Measurements from ENCODE around the gene VASN. TPM values are rescaled to one million over a fixed set of nuclear protein-coding genes. Genes with fewer than 3 reads are reported as not detected.

Gene VASN
- total RNA-seq, 2 experiments from 2014 or later: 0.11 to 0.20 TPM

GRCh38 chr16:4376893-4377572 is 5.4 kb downstream of the VASN start:
- H3K27me3 Mint-ChIP-seq: no peaks in the 10 kb centered on the region
- peaks cover 2% of the 10 kb centered on the region for H3K4me1 Mint-ChIP-seq
- no peak overlapping the region for H3K27ac Mint-ChIP-seq
- no peaks in the 10 kb centered on the region for H3K36me3 Mint-ChIP-seq
- no peaks in the 10 kb centered on the region for H3K9me3 Mint-ChIP-seq
- DNase-seq: no peak
- no peak for ATAC-seq (ENCODE audit: low read depth)
- no peak overlapping the region for H3K4me3 Mint-ChIP-seq
- POLR2A ChIA-PET: no interaction called here

- Mint-ChIP-seq H3K27ac (no peak overlapping the region), H3K4me3 (no peak overlapping the region), H3K27me3 (no peaks in the 10 kb centered on the region), H3K36me3 (no peaks in the 10 kb centered on the region), H3K4me1 (no peaks in the 10 kb centered on the region), H3K9me3 (no peaks in the 10 kb centered on the region)
- POLR2A ChIA-PET: no interaction called here
- ATAC-seq (ENCODE audit: low read depth) (no peak), DNase-seq (no peak)
Measured at GRCh38 chr16:4377573-4378154, 6.0 kb downstream of the VASN start.

DNA sequence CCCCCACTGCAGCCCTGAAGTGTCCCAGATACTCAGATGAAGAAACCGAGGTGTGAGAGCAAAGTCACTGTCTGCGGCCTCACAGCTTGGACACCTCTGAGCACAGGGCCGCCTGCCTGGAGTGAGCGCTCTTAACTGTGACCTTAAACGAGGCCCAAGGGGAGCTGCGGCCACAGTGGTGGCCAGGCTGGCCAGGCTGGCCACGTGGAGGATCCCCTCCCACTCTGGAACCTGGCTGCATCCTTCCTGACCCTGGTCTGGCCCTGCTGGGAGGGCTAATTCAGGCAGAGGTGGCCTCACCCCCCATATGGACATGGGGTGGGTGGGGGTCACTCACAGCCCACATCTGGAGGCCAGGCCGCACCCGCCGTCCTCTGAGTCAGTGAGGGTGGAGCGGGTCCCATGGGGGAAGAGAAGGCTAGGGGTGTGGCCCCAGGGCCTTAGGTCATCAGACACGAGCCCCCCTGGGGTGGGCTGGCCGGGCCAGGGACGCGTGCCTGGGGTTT is 6.6 kb downstream of the VASN start:
- no peaks in the 10 kb centered on the region for H3K9me3 Mint-ChIP-seq
- DNase-seq (no peak), ATAC-seq (ENCODE audit: low read depth) (no peak)
- H3K36me3 Mint-ChIP-seq: peaks cover under 1% of the 10 kb centered on the region
- no peaks in the 10 kb centered on the region for H3K4me1 Mint-ChIP-seq
- POLR2A ChIA-PET: no interaction called here
- H3K27ac Mint-ChIP-seq: no peak overlapping the region
- H3K27me3 Mint-ChIP-seq: no peaks in the 10 kb centered on the region
- no peak overlapping the region for H3K4me3 Mint-ChIP-seq

GRCh38 chr16:4378999-4379690 is 7.5 kb downstream of the VASN start:
- DNase-seq (no peak), ATAC-seq (ENCODE audit: low read depth) (no peak)
- no peaks in the 10 kb centered on the region for H3K4me1 Mint-ChIP-seq
- H3K36me3 Mint-ChIP-seq: peaks cover 2% of the 10 kb centered on the region
- H3K27ac Mint-ChIP-seq: no peak overlapping the region
- H3K9me3 Mint-ChIP-seq: no peaks in the 10 kb centered on the region
- H3K27me3 Mint-ChIP-seq: no peaks in the 10 kb centered on the region
- POLR2A ChIA-PET: no interaction called here
- H3K4me3 Mint-ChIP-seq: no peak overlapping the region

GRCh38 chr16:4380119-4381063 is 8.7 kb downstream of the VASN start:
- Mint-ChIP-seq H3K27ac (no peak overlapping the region), H3K4me3 (no peak overlapping the region), H3K9me3 (no peaks in the 10 kb centered on the region), H3K4me1 (no peaks in the 10 kb centered on the region), H3K27me3 (no peaks in the 10 kb centered on the region), H3K36me3 (peaks cover 2% of the 10 kb centered on the region)
- no peak for ATAC-seq (ENCODE audit: low read depth)
- no peak for DNase-seq
- POLR2A ChIA-PET: no interaction called here

GRCh38 chr16:4381072-4381934 is 9.7 kb downstream of the VASN start:
- Mint-ChIP-seq H3K27me3 (no peaks in the 10 kb centered on the region), H3K4me1 (peaks cover 2% of the 10 kb centered on the region), H3K27ac (no peak overlapping the region), H3K36me3 (peaks cover 2% of the 10 kb centered on the region), H3K4me3 (no peak overlapping the region), H3K9me3 (no peaks in the 10 kb centered on the region)
- POLR2A ChIA-PET: no interaction called here
- ATAC-seq (ENCODE audit: low read depth) (no peak), DNase-seq (no peak)

DNA sequence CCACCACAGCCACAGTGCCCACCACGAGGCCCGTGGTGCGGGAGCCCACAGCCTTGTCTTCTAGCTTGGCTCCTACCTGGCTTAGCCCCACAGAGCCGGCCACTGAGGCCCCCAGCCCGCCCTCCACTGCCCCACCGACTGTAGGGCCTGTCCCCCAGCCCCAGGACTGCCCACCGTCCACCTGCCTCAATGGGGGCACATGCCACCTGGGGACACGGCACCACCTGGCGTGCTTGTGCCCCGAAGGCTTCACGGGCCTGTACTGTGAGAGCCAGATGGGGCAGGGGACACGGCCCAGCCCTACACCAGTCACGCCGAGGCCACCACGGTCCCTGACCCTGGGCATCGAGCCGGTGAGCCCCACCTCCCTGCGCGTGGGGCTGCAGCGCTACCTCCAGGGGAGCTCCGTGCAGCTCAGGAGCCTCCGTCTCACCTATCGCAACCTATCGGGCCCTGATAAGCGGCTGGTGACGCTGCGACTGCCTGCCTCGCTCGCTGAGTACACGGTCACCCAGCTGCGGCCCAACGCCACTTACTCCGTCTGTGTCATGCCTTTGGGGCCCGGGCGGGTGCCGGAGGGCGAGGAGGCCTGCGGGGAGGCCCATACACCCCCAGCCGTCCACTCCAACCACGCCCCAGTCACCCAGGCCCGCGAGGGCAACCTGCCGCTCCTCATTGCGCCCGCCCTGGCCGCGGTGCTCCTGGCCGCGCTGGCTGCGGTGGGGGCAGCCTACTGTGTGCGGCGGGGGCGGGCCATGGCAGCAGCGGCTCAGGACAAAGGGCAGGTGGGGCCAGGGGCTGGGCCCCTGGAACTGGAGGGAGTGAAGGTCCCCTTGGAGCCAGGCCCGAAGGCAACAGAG is 10.5 kb downstream of the VASN start:
- no peak for ATAC-seq (ENCODE audit: low read depth)
- H3K9me3 Mint-ChIP-seq: no peaks in the 10 kb centered on the region
- POLR2A ChIA-PET: interaction anchor here (0.6 kb wide), 1 partner anchor 32 kb away, joined by 4 read pairs; no protein-coding TSS in a partner anchor

DNA sequence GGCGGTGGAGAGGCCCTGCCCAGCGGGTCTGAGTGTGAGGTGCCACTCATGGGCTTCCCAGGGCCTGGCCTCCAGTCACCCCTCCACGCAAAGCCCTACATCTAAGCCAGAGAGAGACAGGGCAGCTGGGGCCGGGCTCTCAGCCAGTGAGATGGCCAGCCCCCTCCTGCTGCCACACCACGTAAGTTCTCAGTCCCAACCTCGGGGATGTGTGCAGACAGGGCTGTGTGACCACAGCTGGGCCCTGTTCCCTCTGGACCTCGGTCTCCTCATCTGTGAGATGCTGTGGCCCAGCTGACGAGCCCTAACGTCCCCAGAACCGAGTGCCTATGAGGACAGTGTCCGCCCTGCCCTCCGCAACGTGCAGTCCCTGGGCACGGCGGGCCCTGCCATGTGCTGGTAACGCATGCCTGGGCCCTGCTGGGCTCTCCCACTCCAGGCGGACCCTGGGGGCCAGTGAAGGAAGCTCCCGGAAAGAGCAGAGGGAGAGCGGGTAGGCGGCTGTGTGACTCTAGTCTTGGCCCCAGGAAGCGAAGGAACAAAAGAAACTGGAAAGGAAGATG is 11.2 kb downstream of the VASN start:
- Mint-ChIP-seq H3K36me3 (peaks cover 2% of the 10 kb centered on the region), H3K27ac (no peak overlapping the region), H3K27me3 (no peaks in the 10 kb centered on the region), H3K9me3 (no peaks in the 10 kb centered on the region), H3K4me1 (peaks cover 2% of the 10 kb centered on the region), H3K4me3 (no peak overlapping the region)
- ATAC-seq (ENCODE audit: low read depth) (no peak), DNase-seq (no peak)
- POLR2A ChIA-PET: interaction anchor here (0.6 kb wide), 1 partner anchor 31 kb away, joined by 4 read pairs; no protein-coding TSS in a partner anchor

More for the DNA sequence above, 10.5 kb downstream of the VASN start:
- Mint-ChIP-seq H3K4me3 (no peak overlapping the region), H3K27me3 (no peaks in the 10 kb centered on the region), H3K4me1 (peaks cover 2% of the 10 kb centered on the region), H3K27ac (no peak overlapping the region), H3K36me3 (peaks cover 2% of the 10 kb centered on the region)
- DNase-seq: no peak

- Mint-ChIP-seq H3K27ac (no peak overlapping the region), H3K4me3 (no peak overlapping the region), H3K36me3 (peaks cover 2% of the 10 kb centered on the region), H3K9me3 (no peaks in the 10 kb centered on the region), H3K27me3 (no peaks in the 10 kb centered on the region), H3K4me1 (peaks cover 2% of the 10 kb centered on the region)
- ATAC-seq (ENCODE audit: low read depth) (no peak), DNase-seq (no peak)
- POLR2A ChIA-PET: no interaction called here
Measured at GRCh38 chr16:4383591-4384444, 12.2 kb downstream of the VASN start.

DNA sequence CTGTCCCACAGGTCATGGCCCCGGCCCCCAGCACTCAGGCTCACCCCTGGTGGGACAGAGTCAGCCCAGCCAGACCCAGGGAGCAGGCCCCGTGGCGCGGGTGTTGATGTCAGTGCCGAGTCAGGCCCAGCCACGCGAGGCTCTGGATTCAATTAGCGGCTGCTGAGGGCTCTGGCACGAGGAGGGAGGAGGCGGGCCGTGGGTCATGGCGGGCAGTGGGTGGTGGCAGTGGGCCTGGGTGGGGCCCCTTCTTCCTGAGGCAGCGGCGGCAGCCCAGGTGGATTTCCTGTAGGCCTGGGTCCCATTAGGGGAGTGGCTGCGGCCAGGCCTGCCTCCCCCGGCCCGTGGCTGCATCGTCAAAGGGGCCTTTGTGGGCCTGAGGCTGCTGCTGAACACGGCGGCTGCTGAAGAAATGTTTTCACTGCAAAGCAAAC is 12.9 kb downstream of the VASN start:
- no peak overlapping the region for H3K27ac Mint-ChIP-seq
- ATAC-seq (ENCODE audit: low read depth) (no peak), DNase-seq (no peak)
- H3K4me3 Mint-ChIP-seq: no peak overlapping the region
- H3K27me3 Mint-ChIP-seq: no peaks in the 10 kb centered on the region
- peaks cover 2% of the 10 kb centered on the region for H3K4me1 Mint-ChIP-seq
- H3K36me3 Mint-ChIP-seq: peaks cover 2% of the 10 kb centered on the region
- POLR2A ChIA-PET: no interaction called here
- H3K9me3 Mint-ChIP-seq: no peaks in the 10 kb centered on the region

Measured in activated naive CD8-positive, alpha-beta T cell treated with anti-CD3 and anti-CD28 coated beads, Interleukin-2, amount 10 ng/mL, durations not matched to agents 7 days and 5 days (primary cell).